NCI-H69 (cell line): ENCODE results near the gene PRCP.

Experiments used
- DNase-seq: peaks from one replicate; lab custom pipeline; 2025; lab: John Stamatoyannopoulos, UW

PRCP gene

DNA sequence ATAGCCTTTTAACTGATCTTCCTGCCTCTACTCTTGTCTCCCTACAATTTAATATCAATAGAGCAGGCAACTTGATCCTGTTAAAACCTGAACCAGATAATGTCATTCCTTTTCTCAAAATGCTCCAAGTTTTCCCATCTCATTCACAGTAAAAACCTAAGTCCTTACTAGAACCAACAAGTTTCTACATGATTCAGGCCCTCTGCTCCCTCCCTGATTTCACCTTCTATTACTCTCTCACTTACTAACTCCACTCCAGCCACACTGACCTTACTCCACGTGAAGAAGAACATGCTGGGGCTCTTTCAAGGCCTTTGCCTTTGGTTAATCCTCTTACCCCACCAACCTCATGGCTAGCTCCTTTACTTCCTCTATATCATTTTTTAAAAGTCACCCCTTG, 71.1 kb downstream of the PRCP start:
- no peak for DNase-seq

DNA sequence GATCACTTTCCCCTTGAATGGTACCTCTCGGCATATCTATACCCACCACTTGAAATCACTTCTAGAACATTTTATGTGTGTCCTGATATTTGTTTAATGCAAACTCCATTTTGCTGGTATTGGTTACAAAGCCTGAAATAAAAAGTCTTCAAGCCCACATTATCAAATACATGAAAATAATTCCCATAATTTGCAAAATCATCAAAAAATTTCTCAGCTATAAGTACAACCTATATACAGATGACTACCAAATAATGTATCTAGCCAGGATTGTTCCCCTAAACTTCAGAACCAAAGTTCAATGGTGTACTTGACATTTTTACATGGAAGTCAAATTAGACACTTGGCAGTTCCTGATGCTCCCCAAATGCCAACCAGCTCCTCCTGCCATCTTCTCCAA, 71.8 kb downstream of the PRCP start:
- no peak for DNase-seq

GRCh38 chr11:82826526-82826925, 73.7 kb downstream of the PRCP start:
- no peak for DNase-seq

- DNase-seq: peak; percentile 60
Observed at GRCh38 chr11:82823647-82824619, 76.3 kb downstream of the PRCP start.

DNA sequence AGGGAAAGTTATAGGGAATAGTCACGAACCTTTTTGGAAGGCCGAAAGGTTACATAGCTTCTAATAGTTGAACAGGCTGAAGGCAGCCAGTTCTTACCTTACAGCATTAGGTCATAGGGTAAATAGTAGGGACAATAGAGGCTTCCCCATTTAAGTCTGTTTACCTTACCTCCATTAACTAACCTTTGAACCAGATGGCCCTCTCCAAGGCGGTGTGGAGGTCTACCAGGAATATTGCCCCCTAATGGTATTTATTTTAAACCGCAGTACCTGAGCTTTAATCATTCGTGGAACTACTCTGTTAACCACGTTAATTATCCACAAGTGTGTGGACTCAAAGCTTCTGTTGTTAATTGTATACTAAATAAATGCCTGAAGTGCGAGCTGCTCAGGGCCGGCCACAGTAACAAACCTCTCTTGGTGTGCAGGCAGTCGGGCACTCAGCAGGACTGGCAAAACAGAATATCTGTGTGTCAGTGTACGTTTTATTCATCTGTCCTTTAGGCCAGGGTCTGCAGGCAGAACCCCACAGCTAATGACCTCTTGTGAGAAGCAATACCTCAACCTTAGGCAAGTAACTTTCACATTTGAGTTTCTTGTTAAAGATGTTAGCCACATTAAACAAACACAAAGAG, 81.7 kb downstream of the PRCP start:
- DNase-seq: peak; percentile 50

DNA sequence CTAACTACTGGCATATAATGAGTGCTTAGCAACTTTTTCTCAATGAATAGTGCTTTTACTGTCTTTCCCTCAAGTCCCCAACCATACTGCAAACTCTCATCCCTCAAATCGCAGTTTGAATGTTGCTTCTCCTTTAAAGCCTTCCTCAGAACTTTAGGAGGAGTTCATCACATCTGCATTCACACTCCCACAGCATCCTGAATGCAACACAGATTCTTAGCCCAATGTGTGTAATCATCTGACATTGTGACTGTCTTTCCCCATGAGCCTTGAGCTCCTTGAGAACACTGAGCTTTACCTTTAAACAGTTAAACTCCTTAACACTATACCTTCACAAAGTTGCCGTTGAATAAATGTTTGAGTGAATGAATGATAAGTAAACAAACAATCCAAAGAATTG, 84.8 kb downstream of the PRCP start:
- DNase-seq: no peak

DNA sequence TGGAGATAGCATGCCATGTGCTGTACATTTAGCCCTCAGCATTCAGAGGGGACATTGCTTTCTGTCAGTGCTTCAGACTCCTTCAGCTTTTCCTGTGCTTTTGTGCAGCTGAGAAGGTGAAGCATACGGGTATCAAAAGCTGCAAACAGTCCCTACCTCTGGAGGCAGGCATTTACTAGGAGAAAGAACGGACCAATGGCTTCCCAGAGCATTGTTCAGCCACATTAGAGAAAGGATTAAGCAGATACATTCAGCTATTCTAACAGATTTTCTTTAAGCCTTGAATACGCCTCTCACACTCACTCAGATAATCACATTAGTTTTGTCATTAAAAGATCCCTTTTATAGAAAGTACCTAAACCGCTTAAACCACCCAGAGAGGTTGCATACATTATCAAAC, 85.9 kb downstream of the PRCP start:
- DNase-seq: no peak

- DNase-seq: peak; percentile 71
Observed at GRCh38 chr11:82811369-82811768, 88.9 kb downstream of the PRCP start.

- DNase-seq: no peak
Observed at GRCh38 chr11:82810738-82811137, 89.5 kb downstream of the PRCP start.

- DNase-seq: no peak
Observed at GRCh38 chr11:82810326-82810725, 89.9 kb downstream of the PRCP start.

- no peak for DNase-seq
Observed at GRCh38 chr11:82807646-82808045, 92.6 kb downstream of the PRCP start.

- no peak for DNase-seq
Observed at GRCh38 chr11:82802710-82803109, 97.5 kb downstream of the PRCP start.

GRCh38 chr11:82796998-82797961, 103.0 kb downstream of the PRCP start:
- DNase-seq: peak; percentile 57

DNA sequence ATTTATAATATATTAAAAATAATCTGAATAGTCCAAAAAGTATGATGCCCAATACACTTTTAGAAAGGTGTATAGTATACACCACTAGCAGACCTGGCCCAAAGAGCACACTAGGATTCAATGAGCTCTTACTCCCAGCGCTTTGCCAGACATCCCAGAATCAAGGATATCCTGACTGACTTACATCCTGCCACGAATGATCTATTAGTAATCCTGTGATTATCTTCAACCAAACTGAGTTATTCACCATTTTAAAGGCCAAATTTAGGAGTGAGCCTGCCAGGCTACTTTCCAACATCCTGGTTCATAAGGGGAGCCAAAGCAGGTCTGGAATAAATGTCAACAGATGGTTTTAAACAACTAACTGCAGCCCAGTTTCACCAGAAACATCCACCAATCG, 105.7 kb downstream of the PRCP start:
- no peak for DNase-seq

DNA sequence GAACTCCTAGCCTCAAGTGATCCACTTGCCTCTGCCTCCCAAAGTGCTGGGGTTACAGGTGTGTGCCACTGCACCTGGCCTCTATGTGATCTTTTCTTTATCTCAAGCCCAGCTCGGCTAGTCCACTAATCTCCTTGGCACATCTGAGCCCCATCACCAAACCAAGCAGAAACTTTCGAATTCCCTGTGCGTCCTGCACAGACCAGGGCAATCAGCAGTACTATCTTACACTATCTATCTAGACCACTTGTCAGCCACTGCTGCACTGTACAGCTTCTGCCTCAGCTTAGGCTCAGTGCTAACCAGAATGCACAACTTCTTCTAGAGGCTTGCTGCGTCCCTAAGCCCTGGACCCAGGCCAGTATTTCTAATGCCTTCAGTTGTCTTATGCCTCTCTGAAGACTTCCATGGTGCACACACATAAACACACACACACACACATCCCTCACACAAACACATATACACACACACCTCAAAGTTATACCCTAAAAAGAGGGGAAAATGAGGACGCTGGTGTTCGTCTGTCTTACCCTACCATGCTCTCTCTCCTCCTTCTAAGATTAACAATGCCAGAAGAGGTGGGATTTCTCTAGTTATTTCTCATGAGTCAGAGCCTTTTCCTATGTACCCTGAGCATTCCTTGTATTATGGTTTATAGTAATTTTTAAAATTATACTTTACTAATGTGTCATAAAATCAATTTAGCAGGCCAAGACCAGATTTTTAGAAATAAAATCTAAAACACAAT, 107.2 kb downstream of the PRCP start:
- no peak for DNase-seq

- DNase-seq: no peak
Observed at GRCh38 chr11:82792319-82792718, 107.9 kb downstream of the PRCP start.

DNA sequence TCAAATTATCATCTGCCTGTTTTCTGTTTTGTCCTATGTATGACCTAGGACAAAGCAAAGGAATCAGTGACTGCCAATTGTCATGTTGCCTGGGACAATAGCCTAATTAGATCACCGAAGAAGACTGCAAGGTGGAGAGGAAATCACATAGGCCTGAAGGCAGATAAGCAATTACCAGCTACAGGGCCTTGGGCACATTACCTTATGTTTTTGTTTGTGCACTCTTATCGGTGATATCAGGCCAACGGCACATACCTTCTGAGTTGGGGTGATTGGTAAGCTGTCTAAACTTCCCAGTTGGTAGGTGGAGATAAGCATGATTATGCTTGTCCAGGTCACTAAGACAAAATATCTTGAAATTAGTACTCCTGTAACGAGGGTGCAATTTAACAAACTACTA, 108.5 kb downstream of the PRCP start:
- peak; percentile 7 for DNase-seq

DNA sequence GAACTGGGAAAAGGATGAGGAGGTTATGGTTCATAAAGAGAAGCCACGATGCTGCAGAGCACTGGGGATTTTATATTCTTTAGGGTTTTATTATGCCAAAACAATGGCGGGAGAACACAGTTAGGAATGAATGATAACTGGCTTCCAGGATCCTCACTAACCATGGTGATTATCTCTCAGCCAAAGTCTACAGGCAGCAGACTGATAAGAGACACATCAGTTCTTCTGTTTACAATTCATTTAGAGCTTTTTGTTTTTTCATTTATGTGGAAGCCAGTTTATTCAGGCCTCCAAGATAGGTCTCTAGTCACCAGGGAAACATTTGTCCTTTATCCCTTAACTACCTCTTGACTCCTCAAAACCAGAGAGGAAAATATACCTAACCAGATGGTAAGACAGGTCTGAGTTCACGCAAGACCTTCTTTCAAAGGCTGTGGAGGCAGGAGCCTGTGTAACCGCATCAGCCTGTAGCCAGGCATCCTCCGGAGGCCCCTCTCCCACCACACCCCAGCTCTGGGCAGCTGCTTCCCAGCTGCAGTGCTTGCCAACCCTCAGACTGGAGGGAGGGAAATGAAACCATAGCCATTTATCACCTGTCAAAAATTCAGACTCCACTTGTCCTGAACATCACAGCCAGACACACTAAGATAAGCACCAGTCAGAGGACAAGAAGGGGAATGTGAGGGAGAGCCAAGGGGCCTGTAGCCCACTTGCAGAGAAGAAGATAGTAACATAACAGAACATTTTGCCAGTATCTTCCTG, 109.3 kb downstream of the PRCP start:
- peak; percentile 34 for DNase-seq

GRCh38 chr11:82787981-82788380, 112.2 kb downstream of the PRCP start:
- DNase-seq: no peak

- no peak for DNase-seq
Observed at GRCh38 chr11:82786836-82787235, 113.4 kb downstream of the PRCP start.

DNA sequence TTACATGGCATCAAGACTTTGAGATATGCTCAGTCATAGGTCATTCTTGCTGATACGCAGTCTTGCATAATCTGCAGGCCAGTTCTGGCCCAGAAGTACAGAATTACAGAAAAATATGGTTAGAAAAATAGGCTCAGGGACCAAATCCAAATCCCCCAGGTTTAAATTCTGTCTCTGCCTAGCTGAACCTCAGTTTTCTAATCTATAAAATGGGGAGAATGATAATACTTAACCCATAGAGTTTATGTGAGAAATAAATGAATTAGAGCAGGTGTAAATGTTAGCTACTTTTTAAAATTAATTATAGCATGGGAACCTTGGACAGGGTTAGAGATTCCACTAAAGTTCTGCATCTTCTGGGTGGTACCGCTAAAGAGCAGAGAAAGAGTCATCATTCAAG, 114.2 kb downstream of the PRCP start:
- DNase-seq: no peak
